ENCODE data around the gene TMIE.
"Not testable (repeated sequence)": the region's sequence is repeated elsewhere in the genome, so short reads cannot be mapped to it uniquely, and the experiment has no call there.

The TMIE gene

DNA sequence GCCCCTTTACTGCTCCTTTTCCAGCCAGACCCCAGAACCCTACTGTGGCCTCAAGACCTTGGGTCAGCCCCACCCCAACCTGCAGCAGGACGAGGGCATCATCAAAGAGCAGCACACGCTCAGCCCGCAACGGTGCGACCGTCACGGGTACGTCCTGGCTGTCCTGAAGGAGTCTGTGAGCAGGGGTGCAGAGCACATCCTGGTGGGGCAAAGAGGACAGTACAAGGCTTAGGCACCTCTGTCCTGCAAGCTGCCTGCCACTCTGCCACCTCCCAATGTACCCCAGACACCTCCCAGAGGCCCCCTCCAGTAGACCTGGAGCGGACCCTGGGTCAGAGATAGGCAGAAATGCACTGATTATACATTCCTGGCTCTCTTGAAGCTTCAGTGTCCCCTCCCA lies 15.7 kb upstream of the TMIE start:
- no peak for DNase-seq (ENCODE audit: low read depth in 2 of 2)

DNA sequence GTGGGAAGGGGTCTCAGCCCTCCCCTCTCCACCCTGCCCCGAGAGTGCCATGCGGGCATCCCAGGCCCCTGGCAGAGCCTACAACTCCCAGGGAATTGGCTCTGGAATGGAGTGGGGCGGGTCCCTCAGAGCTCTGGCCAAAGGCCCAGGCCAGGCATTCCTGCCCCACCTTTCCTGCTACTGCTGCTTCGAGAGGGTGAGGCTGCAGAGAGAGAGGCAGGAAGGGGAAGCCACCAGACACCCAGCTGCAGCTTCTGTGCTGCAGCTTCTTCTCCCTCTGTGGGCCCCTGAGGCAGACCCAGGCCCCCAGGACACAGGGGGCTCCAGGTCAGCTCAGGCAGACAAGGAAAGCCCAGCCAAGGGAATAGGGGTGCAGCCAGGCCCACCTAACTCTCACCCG lies 10.4 kb upstream of the TMIE start:
- DNase-seq (ENCODE audit: low read depth in 2 of 2): no peak

DNA sequence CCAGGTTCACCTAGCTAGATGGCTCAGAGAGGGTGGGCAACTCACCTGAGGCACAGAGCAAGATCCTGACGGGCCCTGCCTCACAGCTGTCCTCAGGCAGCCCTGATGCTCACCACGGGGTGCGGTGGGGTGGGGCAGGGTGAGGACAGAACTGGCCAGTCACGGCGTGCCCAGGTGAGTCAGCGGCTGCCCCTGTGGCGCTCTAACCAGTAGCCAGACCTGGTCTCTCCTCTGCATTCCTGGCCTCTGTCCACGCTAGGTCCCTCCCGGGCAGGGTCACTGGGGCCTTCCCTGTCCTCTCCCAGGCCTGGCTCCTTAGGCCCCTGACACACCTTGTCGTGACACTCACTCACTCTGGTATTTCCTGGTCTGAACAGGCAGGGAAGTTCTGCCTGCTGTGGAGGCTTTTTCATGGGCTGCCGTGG lies 8.6 kb upstream of the TMIE start:
- DNase-seq (ENCODE audit: low read depth in 2 of 2): no peak

DNA sequence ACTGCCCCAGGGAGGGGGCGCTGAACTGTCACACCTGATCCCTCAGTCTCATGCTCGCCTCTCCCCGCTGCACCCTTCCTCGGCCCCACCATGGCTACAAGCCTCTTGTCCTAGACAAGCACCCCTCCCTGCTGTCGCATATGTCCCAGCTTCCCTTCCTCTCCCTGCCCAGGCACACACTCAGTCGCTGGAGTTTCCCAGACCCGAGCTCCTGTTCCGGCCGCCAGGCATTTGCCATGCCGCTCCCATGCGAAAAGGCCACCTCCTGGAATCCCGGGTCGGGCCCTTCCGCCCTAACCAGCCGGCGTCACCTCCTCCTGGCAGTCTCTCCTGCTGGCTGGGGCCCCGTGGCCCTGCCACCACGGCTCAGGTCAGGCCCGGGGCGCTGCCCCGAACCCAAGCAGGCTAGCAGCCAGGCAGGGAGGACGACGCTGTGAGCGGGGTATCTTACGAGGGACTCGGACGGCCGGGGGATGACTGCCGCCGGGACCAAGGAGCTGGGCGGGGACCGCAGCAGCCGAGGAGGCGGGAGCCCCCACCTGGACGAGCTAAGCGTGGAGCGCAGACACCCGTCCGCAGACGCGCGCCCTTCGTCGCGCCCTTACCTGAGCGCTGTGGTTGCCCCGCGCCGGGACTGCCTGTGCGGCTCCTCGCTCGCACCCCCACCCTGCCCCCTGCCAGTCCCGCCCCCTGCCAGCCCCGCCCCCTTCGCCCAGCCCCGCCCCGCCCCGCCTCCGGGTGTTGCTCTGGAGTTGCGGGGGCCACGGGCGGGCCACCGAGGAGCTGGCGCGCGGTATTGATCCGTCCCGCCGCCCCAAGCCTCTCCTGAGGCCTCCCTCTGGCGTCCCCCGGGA lies 7.9 kb upstream of the TMIE start, which contains the start of gene ALS2CL:
ALS2CL (minus strand) TSS at position 642 of the 854 bp plus-strand sequence. CDS start 4,239 bp downstream, outside the sequence.
- peak; percentile 42 to 49 for DNase-seq (ENCODE audit: low read depth in 2 of 2)

DNA sequence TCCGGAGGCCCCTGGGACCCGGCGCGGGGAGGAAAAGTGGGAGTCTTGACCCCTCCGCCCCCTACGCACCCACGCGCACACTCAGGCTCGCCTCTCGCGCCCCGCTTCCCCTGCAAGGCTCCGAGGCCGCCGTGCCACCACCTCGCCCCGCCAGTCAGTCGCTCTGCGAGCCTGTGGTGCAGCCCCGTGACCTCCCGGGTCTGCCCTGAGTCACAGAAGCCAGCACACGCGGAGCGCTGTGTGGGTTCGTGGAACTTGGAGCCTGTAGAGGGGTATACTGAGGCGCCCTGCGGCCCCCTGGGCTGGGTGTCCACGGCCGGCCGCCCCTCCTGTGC lies 7.3 kb upstream of the TMIE start:
- DNase-seq (ENCODE audit: low read depth in 2 of 2): no peak

DNA sequence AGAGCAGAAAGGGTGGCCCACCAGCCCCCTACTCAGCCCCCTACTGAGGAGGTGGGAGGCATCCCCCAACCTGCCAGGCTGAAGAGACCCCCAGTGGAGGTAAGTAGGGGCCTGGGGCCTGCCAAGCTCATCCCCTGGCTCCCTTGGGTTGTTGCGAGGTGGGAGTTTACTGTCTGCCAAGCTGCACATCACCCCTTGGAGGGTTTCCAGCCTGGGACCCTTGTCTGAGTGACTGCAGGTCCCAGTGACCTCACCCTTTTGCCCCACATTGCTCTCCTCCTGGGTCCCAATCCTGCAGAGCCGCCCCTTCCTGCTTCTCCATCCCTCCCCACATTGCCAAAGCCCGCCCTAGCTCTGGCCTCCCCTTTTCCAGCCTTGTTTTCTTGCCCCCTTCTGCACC lies 6.7 kb upstream of the TMIE start:
- no peak for DNase-seq (ENCODE audit: low read depth in 2 of 2)

DNA sequence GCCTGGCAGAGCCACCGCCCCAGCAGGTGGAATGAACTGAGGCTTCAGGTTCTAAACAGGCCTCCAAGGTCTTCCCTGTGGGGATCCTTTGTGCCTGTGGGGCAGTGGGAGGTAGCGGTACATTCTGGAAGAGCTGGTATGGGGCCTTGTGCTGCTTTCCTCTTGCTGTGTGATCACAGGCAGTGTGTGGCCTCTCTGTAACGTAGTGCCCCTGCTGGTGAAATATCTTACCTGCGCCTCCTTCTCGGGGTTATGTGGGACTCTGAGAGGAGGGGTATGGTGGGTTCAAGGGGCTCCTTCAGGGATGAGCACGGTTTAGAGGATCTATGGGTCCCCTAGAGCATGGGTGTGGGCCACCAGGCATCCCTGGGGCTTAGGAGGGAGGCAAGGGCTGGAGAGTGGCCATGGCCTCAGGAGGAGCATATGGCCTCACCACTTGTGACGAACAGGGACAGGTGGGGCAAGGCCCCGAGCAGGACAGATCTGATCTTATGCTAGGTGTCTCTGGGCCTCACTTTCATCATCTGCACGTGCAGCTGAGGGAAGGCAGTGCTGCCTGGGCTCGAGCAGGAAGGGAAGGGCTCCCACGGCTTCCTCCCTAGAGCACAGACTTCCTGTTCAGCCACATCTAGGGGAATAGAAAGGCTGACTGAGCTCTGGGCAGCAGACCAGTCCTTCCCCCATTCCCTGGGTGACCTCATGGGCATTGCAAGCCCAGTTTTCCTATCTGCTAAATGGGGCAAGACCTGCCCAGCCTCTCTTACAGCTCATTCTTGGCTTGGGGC lies 5.8 kb upstream of the TMIE start:
- no peak for DNase-seq (ENCODE audit: low read depth in 2 of 2)

DNA sequence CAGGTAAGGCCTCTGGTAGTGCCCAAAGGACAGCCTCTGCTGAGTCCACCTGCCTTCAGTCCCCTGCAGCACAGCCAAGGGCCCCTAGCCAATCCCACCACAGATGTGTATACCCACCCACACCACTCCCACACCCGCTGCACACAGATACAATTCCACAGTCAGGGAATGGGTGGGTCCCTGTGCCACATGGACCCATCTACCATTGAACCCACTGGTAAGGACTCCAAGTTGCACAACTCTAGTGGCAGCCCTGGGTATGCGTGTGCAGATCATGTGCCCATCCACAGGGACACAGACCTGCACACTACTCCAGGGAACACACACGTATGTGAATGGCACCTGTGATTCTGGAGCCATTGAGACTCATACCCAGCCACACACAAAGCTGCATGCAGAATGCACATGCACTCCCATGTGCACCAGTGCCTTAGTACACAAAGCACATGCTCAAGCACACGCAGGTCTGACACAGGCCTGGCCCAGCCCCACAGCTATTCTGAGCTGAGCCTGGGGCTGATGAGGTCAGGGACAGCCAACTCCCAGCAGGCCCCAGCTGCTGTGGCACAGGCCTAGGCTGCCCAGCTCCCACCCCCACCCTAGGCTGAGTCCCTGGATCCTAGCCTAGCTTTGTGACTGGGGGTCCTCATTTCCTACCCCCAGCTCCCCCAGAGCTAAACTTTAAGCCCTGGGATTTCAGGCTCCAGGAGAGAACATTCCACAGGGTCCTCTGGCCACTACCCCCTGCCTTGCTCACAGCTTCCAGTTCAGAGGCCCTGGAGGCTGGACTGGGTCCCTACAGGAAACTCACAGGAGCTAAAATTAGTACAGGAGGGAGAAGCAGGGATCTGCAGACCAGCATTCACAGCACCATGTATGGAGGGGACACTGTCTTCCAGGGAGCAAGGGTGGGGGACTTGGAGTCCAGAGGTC lies 5.0 kb upstream of the TMIE start:
- DNase-seq (ENCODE audit: low read depth in 2 of 2): no peak

DNA sequence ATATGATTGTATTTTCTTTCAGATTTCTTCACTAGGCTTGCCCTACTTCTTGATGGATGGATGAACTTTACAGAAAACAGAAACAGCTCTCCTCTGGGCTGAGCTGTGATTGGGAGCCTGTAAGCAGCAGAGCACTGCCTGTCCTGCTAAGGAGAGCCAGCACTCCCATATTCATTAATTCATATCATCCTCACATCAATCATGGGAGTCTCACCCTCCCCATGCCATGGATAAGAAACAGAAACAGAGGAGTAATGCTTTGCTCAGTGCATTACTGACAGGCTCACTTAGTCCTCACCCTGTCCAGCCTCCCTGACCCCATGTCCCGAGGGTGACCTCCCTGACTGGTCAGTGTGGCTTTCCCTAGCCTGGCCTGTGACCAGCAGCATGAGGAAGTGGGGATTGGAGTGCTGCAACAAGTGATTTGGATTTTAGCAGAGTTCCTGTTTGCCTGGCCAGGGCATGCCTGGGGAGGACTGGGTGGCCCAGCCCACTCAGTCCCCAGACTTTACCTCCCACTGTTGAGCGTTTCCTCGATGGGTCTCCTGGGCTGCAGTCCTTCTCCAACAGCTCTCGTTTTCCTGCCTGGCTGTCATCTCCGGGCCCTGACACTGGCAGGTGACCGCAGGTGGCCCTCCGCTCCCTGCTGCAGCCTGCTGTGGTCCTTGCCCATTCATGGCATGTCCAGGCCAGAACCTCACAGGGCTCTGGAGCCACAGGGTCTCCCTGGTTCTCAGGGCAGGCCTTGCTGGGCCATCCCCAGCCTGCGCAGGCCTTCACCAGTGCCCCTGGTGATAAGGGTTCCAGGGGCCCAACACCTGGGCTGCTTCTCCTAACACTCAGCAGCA lies 1.3 kb upstream of the TMIE start:
- DNase-seq (ENCODE audit: low read depth in 2 of 2): no peak

DNA sequence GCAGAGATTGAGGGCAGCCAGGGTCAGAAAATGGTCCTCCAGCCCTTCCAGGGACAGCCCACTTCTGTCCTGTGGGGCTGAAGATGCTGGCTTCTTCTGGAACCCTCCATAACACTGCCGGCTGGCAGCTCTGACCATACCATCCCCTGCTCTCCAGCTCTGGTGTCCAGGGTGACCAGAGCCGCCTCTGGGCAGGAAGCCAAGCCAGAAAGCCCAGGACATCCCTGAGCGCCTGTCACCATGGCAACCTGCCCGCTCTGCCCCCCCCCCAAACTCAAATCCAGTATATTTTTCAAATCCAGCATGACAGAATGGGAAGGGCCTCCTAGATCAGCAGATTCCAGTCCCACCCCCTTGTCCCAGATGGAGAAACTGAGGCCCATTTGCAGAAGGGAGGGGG lies 420 bp upstream of the TMIE start:
- no peak for DNase-seq (ENCODE audit: low read depth in 2 of 2)

DNA sequence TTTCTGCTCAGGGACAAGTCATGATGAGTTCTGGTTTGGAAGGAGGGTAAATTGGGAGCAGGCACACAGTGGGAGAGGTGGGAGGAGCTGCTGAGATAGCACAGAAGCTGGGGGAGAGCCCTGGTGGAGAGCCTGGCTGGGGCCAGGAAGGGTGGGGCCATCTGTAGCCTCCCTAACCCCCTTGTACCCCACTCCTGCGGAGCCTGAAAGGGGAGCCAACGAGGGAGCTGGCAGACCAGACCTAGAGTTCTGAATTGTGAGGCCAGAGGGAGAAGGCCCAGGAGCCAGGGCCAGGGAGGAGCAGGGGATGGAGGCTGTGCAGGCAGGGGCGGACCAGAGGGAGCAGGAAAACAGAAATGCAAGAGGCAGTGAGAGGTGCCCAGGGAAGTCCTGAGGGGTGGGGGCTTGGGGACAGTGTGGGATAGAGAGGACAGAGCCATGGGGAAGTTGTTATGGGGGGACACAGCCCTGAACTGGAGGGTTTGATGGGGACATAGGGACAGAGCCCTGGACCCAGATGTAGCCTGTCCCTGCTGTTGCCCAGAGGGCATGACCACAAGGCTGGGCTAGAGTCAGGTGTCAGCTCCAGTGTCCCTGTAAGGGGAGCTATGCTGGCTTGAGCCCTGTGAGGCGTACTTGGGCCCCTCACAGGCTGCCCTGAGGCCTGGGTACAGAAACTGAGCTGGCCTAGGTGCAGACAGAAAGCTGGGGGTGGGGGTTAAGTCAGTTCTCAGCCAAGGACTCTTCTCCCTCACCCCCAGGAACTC lies 1.2 kb downstream of the TMIE start:
- DNase-seq (ENCODE audit: low read depth in 2 of 2): no peak

DNA sequence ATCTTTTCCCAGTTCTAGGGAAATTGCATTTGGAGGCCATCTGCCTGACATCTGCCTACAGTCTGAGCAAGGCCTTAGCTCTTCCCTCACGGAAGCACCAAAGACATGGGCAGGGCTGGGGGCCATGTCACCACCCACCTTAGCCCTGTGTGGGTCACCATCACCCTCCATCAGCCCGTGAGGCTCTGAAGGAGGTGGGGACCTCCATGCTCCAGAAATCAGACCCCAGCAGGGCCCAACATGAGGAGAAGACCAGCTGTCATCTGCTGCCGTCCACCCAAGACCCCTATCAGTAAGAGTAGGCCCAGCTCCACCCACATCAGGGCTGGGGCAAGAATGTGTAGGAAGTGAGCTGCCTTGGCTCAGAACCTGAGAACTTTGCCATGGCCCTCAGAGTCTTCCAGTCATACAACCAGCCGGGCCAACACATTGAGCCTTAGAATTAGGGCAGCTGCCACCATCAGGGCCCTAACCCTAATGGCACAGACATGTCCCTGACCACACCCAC lies 1.9 kb downstream of the TMIE start:
- no peak for DNase-seq (ENCODE audit: low read depth in 2 of 2)

DNA sequence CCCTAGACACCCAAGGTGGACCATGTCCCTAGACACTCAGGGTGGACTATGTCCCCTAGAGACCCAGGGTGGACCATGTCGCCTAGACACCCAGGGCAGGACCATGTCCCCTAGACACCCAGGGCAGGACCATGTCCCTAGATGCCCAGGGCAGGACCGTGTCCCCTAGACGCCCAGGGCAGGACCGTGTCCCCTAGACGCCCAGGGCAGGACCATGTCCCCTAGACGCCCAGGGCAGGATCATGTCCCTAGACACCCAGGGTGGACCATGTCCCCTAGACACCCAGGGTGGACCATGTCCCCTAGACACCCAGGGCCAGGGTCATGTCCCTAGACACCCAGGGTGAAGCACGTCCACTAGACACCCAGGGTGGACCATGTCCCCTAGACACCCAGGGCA lies 3.2 kb downstream of the TMIE start:
- not testable (repeated sequence) for DNase-seq (ENCODE audit: low read depth in 2 of 2)

DNA sequence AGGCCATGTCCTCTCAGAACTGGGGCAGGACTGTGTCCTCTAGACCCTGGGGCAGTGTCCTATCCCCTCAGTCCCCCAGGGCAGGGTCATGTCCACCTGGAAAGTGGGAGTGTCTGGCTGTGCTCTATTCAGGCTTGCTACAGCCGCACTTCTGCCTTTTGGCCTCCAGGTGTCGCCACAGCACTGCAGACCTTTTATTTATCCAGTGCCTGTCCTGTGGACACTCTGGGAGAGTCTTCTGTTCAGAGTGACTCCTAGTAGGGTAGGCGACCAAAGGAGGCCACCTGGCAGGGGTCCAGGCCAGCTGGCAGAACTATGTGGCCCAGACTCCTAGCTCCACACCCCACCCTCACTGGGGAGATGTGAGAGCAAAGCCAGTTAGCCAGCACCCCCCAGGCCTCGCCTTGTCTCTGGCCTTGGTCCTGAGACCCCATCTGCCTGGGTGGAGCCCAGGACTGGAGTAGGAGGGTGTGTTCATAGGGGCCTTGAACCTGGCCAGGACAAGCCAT lies 3.9 kb downstream of the TMIE start:
- DNase-seq (ENCODE audit: low read depth in 2 of 2): peak; percentile 31 to 44

DNA sequence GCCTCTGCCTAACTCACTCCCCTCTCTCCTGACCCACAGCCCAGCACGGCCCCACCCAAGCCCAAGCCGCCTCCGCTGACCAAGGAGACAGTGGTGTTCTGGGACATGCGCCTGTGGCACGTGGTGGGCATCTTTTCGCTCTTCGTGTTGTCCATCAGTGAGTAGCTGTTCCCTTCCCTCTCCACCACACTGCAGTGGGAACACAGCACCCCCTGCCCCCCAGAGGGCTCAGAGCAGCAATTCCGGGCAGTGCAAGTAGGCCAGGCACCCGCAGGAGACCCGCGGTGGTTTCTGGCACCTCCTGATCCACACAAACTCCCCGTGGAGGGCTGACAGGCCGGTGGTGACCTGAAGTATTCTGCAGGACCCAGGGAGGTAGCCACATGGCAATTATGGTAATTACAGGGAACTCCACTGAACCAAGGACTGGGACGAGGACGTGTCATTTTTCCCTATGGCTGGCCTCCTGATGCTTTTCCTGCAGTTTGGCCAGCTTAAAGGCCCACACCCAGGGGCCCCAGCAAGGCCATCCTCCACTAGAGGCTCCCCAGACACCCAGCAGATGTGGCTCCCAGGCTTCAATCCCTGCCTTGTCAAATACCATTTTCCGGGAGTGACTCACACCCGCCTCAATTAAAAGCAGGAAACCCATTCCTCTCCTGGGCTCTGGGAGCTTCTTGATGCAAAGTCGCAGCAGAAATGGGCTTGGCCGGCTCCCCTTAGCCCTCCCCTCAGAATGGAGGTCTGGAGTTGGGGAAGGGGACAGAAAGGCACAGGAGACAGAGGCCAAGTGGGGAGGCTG lies 4.8 kb downstream of the TMIE start:
- DNase-seq (ENCODE audit: low read depth in 2 of 2): no peak

DNA sequence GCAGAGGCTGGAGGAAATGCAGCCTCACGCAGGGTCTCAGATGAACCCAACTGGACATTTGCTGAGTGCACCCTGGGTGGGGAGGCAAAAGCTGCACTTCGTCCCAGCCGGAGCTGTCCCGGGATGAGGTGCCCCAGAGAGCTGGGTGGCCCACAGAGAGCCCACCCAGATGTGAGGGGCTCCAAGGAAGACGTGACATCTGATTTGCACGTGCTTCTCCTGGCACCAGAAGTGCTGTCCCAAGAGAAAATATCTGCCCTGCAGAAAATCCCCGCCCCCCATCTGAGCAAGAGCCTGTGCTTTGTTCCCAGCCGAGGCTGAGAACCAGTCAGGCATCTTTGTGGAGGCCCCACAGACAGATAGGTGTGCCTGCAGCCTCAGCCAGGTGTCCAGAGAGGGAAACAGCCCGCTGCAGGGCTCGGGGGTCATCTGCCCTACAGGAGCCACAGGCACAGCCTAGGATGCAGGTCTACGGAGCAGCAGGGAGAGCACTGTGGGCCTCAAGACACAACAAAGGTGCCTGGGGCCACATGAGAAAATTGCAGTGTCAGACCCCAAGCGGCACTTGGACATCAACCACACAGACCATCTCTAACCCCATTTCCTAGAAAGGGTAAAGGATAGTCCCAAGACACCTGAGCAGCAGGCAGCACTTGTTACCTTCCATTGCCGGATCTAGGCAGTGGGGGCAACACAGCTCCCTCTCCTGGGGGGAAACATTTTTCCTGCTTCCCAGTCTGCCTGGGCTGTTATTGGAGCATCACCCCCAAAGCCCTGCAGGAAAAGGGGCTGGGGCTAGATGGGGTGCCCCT lies 5.8 kb downstream of the TMIE start:
- no peak for DNase-seq (ENCODE audit: low read depth in 2 of 2)

DNA sequence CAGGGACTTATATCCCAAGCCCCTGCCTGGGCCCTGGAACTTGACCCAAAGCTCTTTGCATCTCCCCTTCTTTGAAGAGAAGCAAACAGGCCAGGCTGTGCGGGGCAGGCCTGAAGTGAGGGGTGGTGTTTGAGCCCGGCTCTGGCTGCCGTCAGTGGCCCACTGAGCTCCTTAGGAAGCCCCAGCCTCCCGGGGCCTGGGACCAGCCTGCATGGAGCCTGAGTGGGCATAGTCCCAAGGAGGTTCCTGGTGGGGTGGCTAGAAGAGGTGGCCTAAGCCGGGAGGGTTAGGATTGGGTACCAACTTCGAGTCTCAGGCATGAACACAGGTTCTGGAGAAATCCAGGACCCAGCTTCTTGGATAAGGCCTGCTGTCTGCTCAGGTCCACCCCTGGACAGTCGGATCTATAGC lies 6.4 kb downstream of the TMIE start:
- DNase-seq (ENCODE audit: low read depth in 2 of 2): no peak

Measured in stimulated activated CD4-positive, alpha-beta T cell treated with anti-CD3 and anti-CD28 coated beads, Interleukin-1b, Interleukin-23, amount 100 ng/mL, for 1 hour (primary cell).